Mesenchymal stem cell (in vitro differentiated cells and primary cell): ENCODE results near the gene MFNG.
A peak's percentile ranks its signal among the peaks of the same experiment; 100 is the strongest.

Experiments used
- DNase-seq: peaks from one replicate; pipeline ENCODE4 v3.0.0-alpha.2; 2013
- H2AFZ ChIP-seq: one replicate; pipeline ENCODE4 v1.6.1; 2013; ENCODE audit warnings: low read depth, mild to moderate bottlenecking, control low read depth, inconsistent platforms, low read length, moderate library complexity
- H2AK5ac ChIP-seq: 2 replicates; pipeline ENCODE4 v1.6.1; 2013; ENCODE audit warnings: low read length, moderate library complexity, mild to moderate bottlenecking, inconsistent platforms; ENCODE audit not compliant: severe bottlenecking
- H2BK120ac ChIP-seq: one replicate; pipeline ENCODE4 v1.6.1; 2013; ENCODE audit warnings: low read depth, mild to moderate bottlenecking, inconsistent platforms, low read length, moderate library complexity
- H2BK12ac ChIP-seq, 2 experiments: one replicate each; pipeline ENCODE4 v1.6.1; 2013; ENCODE audit warnings: inconsistent platforms in 2 of 2, low read length in 2 of 2, mild to moderate bottlenecking in 2 of 2, moderate library complexity in 2 of 2, control low read depth in 1 of 2
- H2BK15ac ChIP-seq: one replicate; pipeline ENCODE4 v1.6.1; 2013; ENCODE audit warnings: mild to moderate bottlenecking, low read depth, inconsistent platforms; ENCODE audit not compliant: poor library complexity, severe bottlenecking
- H2BK5ac ChIP-seq: 2 replicates; pipeline ENCODE4 v1.6.1; 2013; ENCODE audit warnings: low read depth, mild to moderate bottlenecking, low read length, control low read depth, inconsistent platforms; ENCODE audit not compliant: poor library complexity, severe bottlenecking
- H3K14ac ChIP-seq, 2 experiments: one replicate each; pipeline ENCODE4 v1.6.1; 2013; ENCODE audit warnings: inconsistent platforms in 2 of 2, low read length in 2 of 2, control low read depth in 1 of 2, mild to moderate bottlenecking in 1 of 2, moderate library complexity in 1 of 2
- H3K18ac ChIP-seq, 2 experiments: one replicate each; pipeline ENCODE4 v1.6.1; 2013; ENCODE audit warnings: inconsistent platforms in 2 of 2, low read length in 2 of 2, control low read depth in 1 of 2, low read depth in 1 of 2, mild to moderate bottlenecking in 1 of 2
- H3K23ac ChIP-seq, 2 experiments: one replicate each; pipeline ENCODE4 v1.6.1; 2013; ENCODE audit warnings: inconsistent platforms in 2 of 2, low read length in 2 of 2, mild to moderate bottlenecking in 2 of 2, moderate library complexity in 2 of 2, control low read depth in 1 of 2
- H3K27ac ChIP-seq: 2 replicates; pipeline ENCODE4 v1.5.1; 2013; ENCODE audit warnings: mild to moderate bottlenecking, moderate library complexity, low read length, control low read depth, inconsistent platforms; ENCODE audit not compliant: poor library complexity, severe bottlenecking
- H3K27me3 ChIP-seq, 2 experiments: 2 replicates each; pipeline versions ENCODE4 v1.6.1 to v1.7.0; 2013; ENCODE audit warnings: low read length in 2 of 2, mild to moderate bottlenecking in 2 of 2, moderate library complexity in 2 of 2, control low read depth in 1 of 2, inconsistent platforms in 1 of 2; ENCODE audit not compliant: control insufficient read depth in 1 of 2, insufficient read depth in 1 of 2
- H3K36me3 ChIP-seq, 2 experiments: 2 replicates each; pipeline versions ENCODE4 v1.6.1 to v1.7.0; 2013; ENCODE audit warnings: low read length in 2 of 2, control low read depth in 1 of 2, inconsistent platforms in 1 of 2, low read depth in 1 of 2, mild to moderate bottlenecking in 1 of 2; ENCODE audit not compliant: insufficient read depth in 2 of 2, control insufficient read depth in 1 of 2
- H3K4ac ChIP-seq, 2 experiments: one replicate each; pipeline ENCODE4 v1.6.1; 2013; ENCODE audit warnings: inconsistent platforms in 2 of 2, low read length in 2 of 2, mild to moderate bottlenecking in 2 of 2, moderate library complexity in 2 of 2, control low read depth in 1 of 2, low read depth in 1 of 2
- H3K4me1 ChIP-seq: 2 replicates; pipeline ENCODE4 v1.6.1; 2013; ENCODE audit warnings: low read depth, low read length, control low read depth; ENCODE audit not compliant: control insufficient read depth, insufficient read depth
- H3K4me2 ChIP-seq: 2 replicates; pipeline ENCODE4 v1.6.1; 2013; ENCODE audit warnings: low read length, mild to moderate bottlenecking, inconsistent platforms; ENCODE audit not compliant: poor library complexity, severe bottlenecking
- H3K4me3 ChIP-seq, 2 experiments: 2 replicates each; pipeline versions ENCODE4 v1.5.1 to v1.7.0; 2013; ENCODE audit warnings: low read length in 2 of 2, mild to moderate bottlenecking in 2 of 2, control low read depth in 1 of 2, low read depth in 1 of 2; ENCODE audit not compliant: insufficient read depth in 1 of 2
- H3K79me1 ChIP-seq: replicated peaks from 2 replicates; pipeline ENCODE4 v1.6.1; 2013; ENCODE audit warnings: mild to moderate bottlenecking, control low read depth, low read length, inconsistent platforms; ENCODE audit not compliant: poor library complexity, severe bottlenecking
- H3K9ac ChIP-seq: 2 replicates; pipeline ENCODE4 v1.7.0; 2013; ENCODE audit warnings: mild to moderate bottlenecking, low read length, moderate library complexity
- H3K9me3 ChIP-seq: 2 replicates; pipeline ENCODE4 v1.7.0; 2013; ENCODE audit warnings: mild to moderate bottlenecking, low read length; ENCODE audit not compliant: control insufficient read depth
- H4K8ac ChIP-seq: one replicate; pipeline ENCODE4 v1.6.1; 2013; ENCODE audit warnings: inconsistent platforms, mild to moderate bottlenecking, low read length, moderate library complexity
- H4K91ac ChIP-seq: one replicate; pipeline ENCODE4 v1.6.1; 2013; ENCODE audit warnings: mild to moderate bottlenecking, low read length, inconsistent platforms
- WGBS: methylation state at CpG from one replicate; pipeline ENCODE4 v1.1.7; 2013; ENCODE audit warnings: mixed read lengths; 5-methylcytosine and 5-hydroxymethylcytosine counted together

Gene MFNG

DNA sequence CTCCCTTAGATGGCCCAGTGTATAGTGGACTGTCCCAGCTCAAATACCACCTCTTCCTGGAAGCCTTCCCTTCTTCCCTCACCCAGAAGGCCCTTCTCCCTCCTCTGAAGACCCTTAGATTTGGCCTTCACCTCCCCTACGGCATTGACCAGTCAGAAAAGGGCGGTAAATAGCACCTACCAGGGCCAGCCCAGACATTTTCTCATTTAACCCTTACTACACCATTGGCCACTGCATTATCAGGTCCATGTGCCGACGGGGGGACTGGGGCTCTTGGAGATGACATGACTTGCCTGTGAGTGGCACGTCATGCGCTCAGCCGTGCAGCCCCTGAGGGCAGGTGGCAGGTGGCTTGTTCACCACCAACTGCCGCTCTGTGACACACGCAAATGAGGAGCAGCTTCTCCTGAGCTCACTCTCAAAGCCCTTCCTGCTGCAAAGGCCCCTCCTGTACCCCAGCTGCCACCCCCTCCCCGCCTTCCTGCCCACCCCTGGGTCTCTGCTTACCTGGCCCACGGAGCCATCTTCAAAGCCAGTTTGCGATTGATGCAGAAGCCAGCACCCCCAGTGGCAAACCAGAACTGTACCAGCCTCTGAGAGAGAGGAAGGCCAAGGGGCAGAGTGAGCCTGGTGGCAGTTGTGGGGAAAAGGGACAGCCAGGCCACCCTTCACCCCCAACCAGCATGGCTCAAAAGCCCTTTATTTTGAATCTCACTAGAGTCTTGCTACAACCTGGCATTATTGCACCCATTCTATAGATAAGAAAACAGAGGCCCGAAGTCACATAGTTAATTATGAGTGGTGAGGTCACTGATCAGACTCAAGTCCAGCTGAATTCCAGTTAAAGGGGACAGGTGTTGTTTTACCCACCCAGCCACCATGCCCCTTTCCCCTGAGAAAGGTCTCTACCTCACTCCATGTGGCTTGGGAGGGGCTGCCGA, 9.5 kb downstream of the MFNG start:
- no peaks in the 10 kb centered on the region for H3K9me3 ChIP-seq
- H2BK12ac ChIP-seq = no peak overlapping the region
- H3K36me3 ChIP-seq = peaks cover 0 to 23% of the 10 kb centered on the region in 2 experiments
- H3K4me2 ChIP-seq = no peak overlapping the region
- H3K79me1 ChIP-seq = no peaks in the 10 kb centered on the region
- H2BK15ac ChIP-seq = no peak overlapping the region
- H4K8ac ChIP-seq = no peak overlapping the region
- H3K23ac ChIP-seq = no peak overlapping the region
- H3K27me3 ChIP-seq = peaks cover 0 to 67% of the 10 kb centered on the region in 2 experiments
- H2BK120ac ChIP-seq = no peak overlapping the region
- DNase-seq = no peak
- no peak overlapping the region for H2BK5ac ChIP-seq
- WGBS = 67% methylated on average over 13 of the region's 14 CpGs
- no peak overlapping the region for H3K27ac ChIP-seq
- H2AK5ac ChIP-seq = no peak overlapping the region
- H3K4ac ChIP-seq = no peak overlapping the region
- peaks cover 16% of the 10 kb centered on the region for H3K4me1 ChIP-seq
- no peak overlapping the region for H3K9ac ChIP-seq
- no peak overlapping the region for H3K18ac ChIP-seq
- H3K14ac ChIP-seq = no peak overlapping the region
- H2AFZ ChIP-seq = no peak overlapping the region
- no peak overlapping the region for H4K91ac ChIP-seq
- H3K4me3 ChIP-seq = no peak overlapping the region

DNA sequence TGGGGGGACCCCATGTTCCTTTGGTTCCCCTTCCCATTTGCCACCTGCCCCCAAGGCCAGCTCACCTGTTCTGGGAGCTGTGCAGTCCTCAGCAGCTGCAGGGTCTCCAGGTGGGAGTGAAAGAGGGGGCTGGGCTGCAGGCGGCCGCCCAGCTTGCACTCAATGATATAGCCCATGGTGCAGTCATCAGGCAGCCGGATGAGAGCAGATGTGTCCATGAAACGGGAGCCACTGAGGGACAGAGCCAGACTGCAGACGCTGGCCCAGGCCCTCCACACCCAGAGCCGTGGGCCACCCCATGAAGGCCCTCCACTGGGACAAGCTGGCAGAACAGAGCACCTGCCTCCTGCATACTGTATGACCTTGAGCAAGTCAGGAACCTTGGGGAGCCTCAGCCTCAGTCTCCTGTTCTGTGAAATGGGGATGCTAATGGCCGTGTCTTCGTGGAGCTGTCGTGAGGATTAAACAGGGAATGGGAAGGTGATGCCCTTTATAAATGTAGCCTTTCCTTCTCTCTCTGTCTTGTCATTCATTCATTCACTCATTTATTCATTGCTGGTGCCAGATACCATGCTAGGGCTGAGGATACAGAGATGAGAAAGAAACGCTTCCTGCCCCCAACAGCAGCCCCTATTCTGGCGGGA, 11.6 kb downstream of the MFNG start:
- Histone ChIP-seq H4K8ac (no peak overlapping the region), H3K79me1 (no peaks in the 10 kb centered on the region), H2BK12ac (no peak overlapping the region), H2AFZ (no peak overlapping the region), H3K23ac (no peak overlapping the region), H2BK5ac (no peak overlapping the region), H2BK15ac (no peak overlapping the region), H3K14ac (no peak overlapping the region), H3K4me1 (peaks cover 14% of the 10 kb centered on the region), H4K91ac (no peak overlapping the region), H2AK5ac (no peak overlapping the region), H3K27me3 (peaks cover 0 to 72% of the 10 kb centered on the region in 2 experiments), H3K27ac (no peak overlapping the region), H3K36me3 (peaks cover 0 to 34% of the 10 kb centered on the region in 2 experiments), H2BK120ac (no peak overlapping the region), H3K4ac (no peak overlapping the region), H3K9me3 (no peaks in the 10 kb centered on the region), H3K18ac (no peak overlapping the region), H3K4me2 (no peak overlapping the region), H3K4me3 (no peak overlapping the region), H3K9ac (no peak overlapping the region)
- WGBS = 83% methylated on average over 8 of the region's 11 CpGs
- DNase-seq = no peak

- no peaks in the 10 kb centered on the region for H3K79me1 ChIP-seq
- no peak overlapping the region for H3K4me3 ChIP-seq
- H3K9me3 ChIP-seq = no peaks in the 10 kb centered on the region
- H3K36me3 ChIP-seq = peaks cover 0 to 32% of the 10 kb centered on the region in 2 experiments
- WGBS = 77% methylated on average over 8 of the region's 8 CpGs
- H3K27me3 ChIP-seq = peaks cover 0 to 74% of the 10 kb centered on the region in 2 experiments
- no peak overlapping the region for H3K4ac ChIP-seq
- H3K9ac ChIP-seq = no peak overlapping the region
- H3K23ac ChIP-seq = peak overlapping the region in 1 of 2 experiments; percentile 27
- no peak for DNase-seq
- H2BK12ac ChIP-seq = no peak overlapping the region
- no peak overlapping the region for H2AK5ac ChIP-seq
- H3K4me1 ChIP-seq = peaks cover 14% of the 10 kb centered on the region
- no peak overlapping the region for H2BK5ac ChIP-seq
- no peak overlapping the region for H3K4me2 ChIP-seq
- no peak overlapping the region for H3K18ac ChIP-seq
- H3K14ac ChIP-seq = no peak overlapping the region
- no peak overlapping the region for H2BK120ac ChIP-seq
- H4K8ac ChIP-seq = no peak overlapping the region
- no peak overlapping the region for H4K91ac ChIP-seq
- H2AFZ ChIP-seq = no peak overlapping the region
- no peak overlapping the region for H3K27ac ChIP-seq
- no peak overlapping the region for H2BK15ac ChIP-seq
These were observed 12.7 kb downstream of the MFNG start for GRCh38 chr22:37473437-37473946.

GRCh38 chr22:37472418-37473006, 13.7 kb downstream of the MFNG start:
- Histone ChIP-seq H3K36me3 (peaks cover 0 to 34% of the 10 kb centered on the region in 2 experiments), H3K23ac (no peak overlapping the region), H2BK5ac (no peak overlapping the region), H3K9me3 (no peaks in the 10 kb centered on the region), H3K4me1 (peaks cover 12% of the 10 kb centered on the region), H3K27me3 (peaks cover 0 to 77% of the 10 kb centered on the region in 2 experiments), H2AK5ac (no peak overlapping the region), H3K9ac (no peak overlapping the region), H2AFZ (no peak overlapping the region), H3K79me1 (no peaks in the 10 kb centered on the region), H4K8ac (no peak overlapping the region), H4K91ac (no peak overlapping the region), H2BK12ac (no peak overlapping the region), H3K27ac (no peak overlapping the region), H3K14ac (no peak overlapping the region), H3K4me2 (no peak overlapping the region), H3K4ac (no peak overlapping the region), H3K4me3 (no peak overlapping the region), H2BK15ac (no peak overlapping the region), H3K18ac (no peak overlapping the region), H2BK120ac (no peak overlapping the region)
- peak; percentile 36 for DNase-seq
- WGBS = 24% methylated on average over 8 of the region's 8 CpGs
